GM12872 (cell line): ENCODE results near the gene GLRA1.

Experiments
- TF ChIP-seq, protein P1 (sequence below): IDR thresholded peaks from 3 replicates; pipeline ENCODE4 v1.5.1; 2011; ENCODE audit warnings: low read depth, mild to moderate bottlenecking, low read length, moderate library complexity; ENCODE audit not compliant: insufficient read depth

Gene GLRA1

GRCh38 chr5:151956725-151957124 lies 32.1 kb upstream of the GLRA1 start:
- TF ChIP-seq, protein P1, sequence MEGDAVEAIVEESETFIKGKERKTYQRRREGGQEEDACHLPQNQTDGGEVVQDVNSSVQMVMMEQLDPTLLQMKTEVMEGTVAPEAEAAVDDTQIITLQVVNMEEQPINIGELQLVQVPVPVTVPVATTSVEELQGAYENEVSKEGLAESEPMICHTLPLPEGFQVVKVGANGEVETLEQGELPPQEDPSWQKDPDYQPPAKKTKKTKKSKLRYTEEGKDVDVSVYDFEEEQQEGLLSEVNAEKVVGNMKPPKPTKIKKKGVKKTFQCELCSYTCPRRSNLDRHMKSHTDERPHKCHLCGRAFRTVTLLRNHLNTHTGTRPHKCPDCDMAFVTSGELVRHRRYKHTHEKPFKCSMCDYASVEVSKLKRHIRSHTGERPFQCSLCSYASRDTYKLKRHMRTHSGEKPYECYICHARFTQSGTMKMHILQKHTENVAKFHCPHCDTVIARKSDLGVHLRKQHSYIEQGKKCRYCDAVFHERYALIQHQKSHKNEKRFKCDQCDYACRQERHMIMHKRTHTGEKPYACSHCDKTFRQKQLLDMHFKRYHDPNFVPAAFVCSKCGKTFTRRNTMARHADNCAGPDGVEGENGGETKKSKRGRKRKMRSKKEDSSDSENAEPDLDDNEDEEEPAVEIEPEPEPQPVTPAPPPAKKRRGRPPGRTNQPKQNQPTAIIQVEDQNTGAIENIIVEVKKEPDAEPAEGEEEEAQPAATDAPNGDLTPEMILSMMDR = no peak

GRCh38 chr5:151954255-151954654 lies 29.6 kb upstream of the GLRA1 start:
- TF ChIP-seq, protein P1 = no peak

GRCh38 chr5:151953833-151954232 lies 29.2 kb upstream of the GLRA1 start:
- TF ChIP-seq, protein P1 = no peak

DNA sequence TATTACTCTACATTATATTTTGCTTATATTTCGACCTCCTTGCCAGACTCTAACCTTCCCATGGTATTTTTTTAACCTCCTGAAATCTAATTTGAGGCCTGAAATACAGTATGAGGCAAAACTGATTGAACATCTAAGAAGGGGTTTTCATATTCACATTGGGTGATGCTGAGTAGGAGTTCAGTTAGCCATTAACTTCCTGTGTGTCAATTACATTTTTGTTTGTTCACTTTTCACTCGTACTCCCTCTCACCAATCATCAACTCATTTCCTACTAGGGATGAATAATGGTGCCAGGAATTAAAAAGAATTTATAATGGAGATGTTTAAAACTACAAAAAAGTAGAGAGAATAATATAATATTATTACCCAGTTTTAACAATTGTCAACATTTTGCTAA lies 27.6 kb upstream of the GLRA1 start:
- TF ChIP-seq, protein P1 = no peak

GRCh38 chr5:151950706-151951105 lies 26.1 kb upstream of the GLRA1 start:
- TF ChIP-seq, protein P1 = no peak

GRCh38 chr5:151949701-151950308 lies 25.2 kb upstream of the GLRA1 start:
- TF ChIP-seq, protein P1 = no peak

GRCh38 chr5:151949113-151949512 lies 24.5 kb upstream of the GLRA1 start:
- TF ChIP-seq, protein P1 = no peak
